Hematopoietic multipotent progenitor cell treated with erythropoietin and hydrocortisone succinate and interleukin-3 and kit ligand, for 17 days (in vitro differentiated cells): Measurements from ENCODE around the gene HOXD9.
A peak's percentile ranks its signal among the peaks of the same experiment; 100 is the strongest.

Experiments
- DNase-seq: peaks from one replicate; pipeline ENCODE4 v3.0.0-alpha.2; 2015; ENCODE audit warnings: low spot score

HOXD9 gene

GRCh38 chr2:176085861-176086771 lies 36.4 kb upstream of the HOXD9 start:
- peak; percentile 8 for DNase-seq

- DNase-seq: no peak
These were observed 35.0 kb upstream of the HOXD9 start for GRCh38 chr2:176087330-176088047.

GRCh38 chr2:176088048-176088936 lies 34.2 kb upstream of the HOXD9 start:
- no peak for DNase-seq

- DNase-seq: no peak
These were observed 33.3 kb upstream of the HOXD9 start for GRCh38 chr2:176088937-176089842.

GRCh38 chr2:176089843-176090395 lies 32.6 kb upstream of the HOXD9 start:
- DNase-seq: no peak

- no peak for DNase-seq
These were observed 31.7 kb upstream of the HOXD9 start for GRCh38 chr2:176090862-176091261.

- DNase-seq: no peak
These were observed 30.9 kb upstream of the HOXD9 start for GRCh38 chr2:176091329-176092258.

GRCh38 chr2:176092270-176093144 lies 30.0 kb upstream of the HOXD9 start, which contains the start of gene HOXD13:
HOXD13 (plus strand) TSS chr2:176092721; CDS start chr2:176092891, 170 bp downstream.
- DNase-seq: no peak

- no peak for DNase-seq
These were observed 29.2 kb upstream of the HOXD9 start for GRCh38 chr2:176093145-176093897.

- DNase-seq: no peak
These were observed 28.6 kb upstream of the HOXD9 start for GRCh38 chr2:176093898-176094249.

- DNase-seq: no peak
These were observed 28.2 kb upstream of the HOXD9 start for GRCh38 chr2:176094349-176094748.

- DNase-seq: no peak
These were observed 27.1 kb upstream of the HOXD9 start for GRCh38 chr2:176095421-176095820.

GRCh38 chr2:176096243-176096985 lies 26.1 kb upstream of the HOXD9 start:
- no peak for DNase-seq

- DNase-seq: peak; percentile 18
These were observed 25.3 kb upstream of the HOXD9 start for GRCh38 chr2:176096986-176097819.

- no peak for DNase-seq
These were observed 24.6 kb upstream of the HOXD9 start for GRCh38 chr2:176097820-176098365.
